MM.1S (cell line): ENCODE measurements around the gene SEC22B.
"Not testable (repeated sequence)": the region's sequence is repeated elsewhere in the genome, so short reads cannot be mapped to it uniquely, and the experiment has no call there.

Experiments used
- CTCF ChIP-seq: fragments of 300-600 bp; sonication (generic); IDR thresholded peaks from 2 replicates; pipeline ENCODE4 v1.5.1; 2016; ENCODE audit warnings: antibody characterized with exemption, low read length, mixed read lengths
- EZH2 ChIP-seq: fragments of 300-600 bp; sonication (generic); optimal IDR thresholded peaks from 2 replicates; pipeline ENCODE3; 2017; ENCODE audit warnings: low read depth, mild to moderate bottlenecking, antibody characterized with exemption, low read length, mixed read lengths
- EZH2phosphoT487 ChIP-seq: fragments of 300-600 bp; sonication (generic); IDR thresholded peaks from 2 replicates; pipeline ENCODE4 v1.6.1; 2018; ENCODE audit warnings: antibody characterized with exemption, low read length

GRCh38 chr1:120117371-120118177 is 58.7 kb downstream of the SEC22B start:
- TF ChIP-seq CTCF, EZH2, EZH2phosphoT487: not testable (repeated sequence)
